Stromal cell of bone marrow (primary cell): ENCODE measurements around the gene SYNRG.

Experiments
- DNase-seq: peaks from one replicate; pipeline ENCODE4 v3.0.0-alpha.2; 2012; ENCODE audit warnings: low read depth

SYNRG gene

GRCh38 chr17:37502009-37502936 lies 106.9 kb downstream of the SYNRG start:
- no peak for DNase-seq

GRCh38 chr17:37500378-37500777 lies 108.8 kb downstream of the SYNRG start:
- no peak for DNase-seq

GRCh38 chr17:37494971-37495370 lies 114.2 kb downstream of the SYNRG start:
- DNase-seq = no peak

- DNase-seq = no peak
Measured at GRCh38 chr17:37494401-37494831, 114.8 kb downstream of the SYNRG start.

- peak; percentile 81 for DNase-seq
Measured at GRCh38 chr17:37493249-37494027, 115.8 kb downstream of the SYNRG start.

GRCh38 chr17:37492167-37492566 lies 117.1 kb downstream of the SYNRG start:
- DNase-seq = no peak

GRCh38 chr17:37490638-37491614 lies 118.3 kb downstream of the SYNRG start:
- DNase-seq = peak; percentile 84

- DNase-seq = no peak
Measured at GRCh38 chr17:37490022-37490587, 119.1 kb downstream of the SYNRG start.

GRCh38 chr17:37489197-37490001 lies 119.8 kb downstream of the SYNRG start, which contains the start of gene DUSP14:
TSS of gene DUSP14 (plus strand) at chr17:37489891. CDS start at chr17:37512273, 22,382 bp downstream.
- peak; percentile 73 for DNase-seq

GRCh38 chr17:37488607-37489196 lies 120.5 kb downstream of the SYNRG start:
- peak; percentile 96 for DNase-seq

- peak; percentile 93 for DNase-seq
Measured at GRCh38 chr17:37488009-37488604, 121.1 kb downstream of the SYNRG start.

- DNase-seq = no peak
Measured at GRCh38 chr17:37485938-37486570, 123.2 kb downstream of the SYNRG start.

GRCh38 chr17:37483311-37484039 lies 125.7 kb downstream of the SYNRG start:
- peak; percentile 81 for DNase-seq

- DNase-seq = no peak
Measured at GRCh38 chr17:37481001-37481665, 128.1 kb downstream of the SYNRG start.

GRCh38 chr17:37480427-37480826 lies 128.8 kb downstream of the SYNRG start:
- no peak for DNase-seq

GRCh38 chr17:37479025-37479424 lies 130.2 kb downstream of the SYNRG start:
- no peak for DNase-seq

GRCh38 chr17:37478187-37478586 lies 131.0 kb downstream of the SYNRG start:
- peak; percentile 93 for DNase-seq
